ENCODE results near the gene ACBD3.

Gene ACBD3

DNA sequence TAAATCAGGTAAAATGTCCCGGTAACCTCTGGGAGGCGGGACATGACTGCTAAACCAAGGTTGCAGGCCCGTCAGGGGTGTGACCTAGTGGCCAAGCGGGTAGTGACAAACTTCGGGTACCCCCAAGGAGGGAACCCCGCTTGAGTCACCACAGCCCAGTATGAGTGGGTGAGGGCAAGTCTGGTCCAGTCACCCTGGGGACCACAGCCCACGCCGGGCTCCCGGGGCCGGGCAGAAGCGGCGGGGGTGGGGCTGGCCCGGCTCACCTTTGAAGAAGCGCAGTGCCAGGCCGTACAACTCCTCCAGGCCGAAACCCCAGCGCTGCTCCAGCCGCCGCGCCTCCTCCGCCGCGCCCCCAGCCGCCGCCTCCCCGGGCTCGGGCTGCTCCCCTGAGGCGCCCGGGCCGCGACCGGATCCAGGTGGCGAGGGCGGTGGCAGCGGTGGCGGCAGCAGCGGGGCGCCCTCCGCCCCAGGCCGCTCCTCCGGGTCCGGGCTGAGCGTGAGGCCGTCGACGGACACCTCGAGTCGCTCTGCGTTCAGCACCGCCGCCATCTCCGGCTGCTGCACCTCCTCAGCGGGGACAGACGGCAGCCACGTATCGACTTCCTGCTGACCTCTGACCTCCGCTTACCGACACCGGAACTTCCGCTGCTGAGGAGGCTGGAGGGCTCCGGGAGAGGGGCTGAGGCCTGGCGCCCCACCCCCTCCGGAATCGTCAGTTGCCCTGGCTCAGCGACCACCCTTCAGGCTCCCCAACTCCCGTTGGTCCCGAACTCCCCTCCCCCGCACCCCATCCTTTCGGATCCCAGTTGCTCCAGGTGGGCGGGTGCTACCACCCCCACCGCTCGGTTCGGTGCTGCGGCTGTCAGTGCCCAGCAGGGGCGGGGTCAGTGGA lies at the start of gene ACBD3:
TSS of gene ACBD3 (minus strand) at position 618 of the 895 bp plus-strand sequence. CDS start at position 552, 66 bp downstream.
- TF ChIP-seq CTCF (IDR thresholded peaks at IDR 0.05; ENCODE audit: borderline replicate concordance, extremely low read depth, low read length, poor library complexity, severe bottlenecking) (no peak), EZH2 (IDR thresholded peaks at IDR 0.05; ENCODE audit: borderline replicate concordance, low read depth, low read length, severe bottlenecking) (no peak)
- H2AFZ ChIP-seq (ENCODE audit: low read depth, low read length) = peak within 1 kb of the TSS; percentile 91
- H3K9me3 ChIP-seq (ENCODE audit: insufficient read depth, low read length, severe bottlenecking) = no peaks in the 10 kb centered on the region
- peaks cover 3% of the 10 kb centered on the region; the same call in 1 of the 2 replicates for H4K20me1 ChIP-seq (ENCODE audit: insufficient read depth, low read length)
- no peaks in the 10 kb centered on the region for H3K27me3 ChIP-seq (ENCODE audit: insufficient read depth, low read length, poor library complexity)
- H3K36me3 ChIP-seq (ENCODE audit: insufficient read depth, low read length) = peaks cover 1% of the 10 kb centered on the region
- peaks cover 59% of the 10 kb centered on the region for H3K79me2 ChIP-seq (ENCODE audit: insufficient read depth, low read length)
- H3K4me2 ChIP-seq (ENCODE audit: insufficient read depth, low read length) = peak within 1 kb of the TSS; percentile 82
- H3K27ac ChIP-seq (ENCODE audit: low read length) = peak within 1 kb of the TSS; percentile 86
- ATAC-seq (ENCODE audit: insufficient read depth, low read depth) = peak; percentile 98
- H3K4me3 ChIP-seq (ENCODE audit: low read depth in 1 of 2, low read length in 2 of 2) = peak within 1 kb of the TSS; percentile 57 to 99
- H3K9ac ChIP-seq (ENCODE audit: low read depth, low read length) = peak within 1 kb of the TSS; percentile 92
- peak; percentile 90 for DNase-seq
- peaks cover 41% of the 10 kb centered on the region for H3K4me1 ChIP-seq (ENCODE audit: insufficient read depth, low read length)

DNA sequence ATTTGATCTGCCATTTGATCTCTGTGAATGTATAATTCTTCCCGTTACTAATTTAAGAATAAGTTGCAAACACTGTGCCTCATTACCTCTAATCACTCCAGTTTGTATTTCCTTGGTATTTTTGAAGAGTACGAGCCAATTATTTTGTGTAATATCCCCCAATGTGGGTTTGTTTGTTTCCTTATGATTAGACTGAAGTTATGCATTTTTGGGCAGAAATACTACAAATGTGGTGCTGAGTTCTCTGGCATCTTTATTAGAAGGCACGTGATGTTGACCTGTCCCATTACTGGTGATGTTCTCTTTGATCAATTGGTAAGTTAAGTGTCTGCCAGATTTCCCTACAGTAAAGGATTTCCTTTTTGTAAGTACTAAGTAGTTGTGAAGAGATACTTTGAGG lies 47.3 kb upstream of the ACBD3 start:
- TF ChIP-seq CTCF (IDR thresholded peaks at IDR 0.05; ENCODE audit: borderline replicate concordance, extremely low read depth, low read length, poor library complexity, severe bottlenecking) (no peak), EZH2 (IDR thresholded peaks at IDR 0.05; ENCODE audit: borderline replicate concordance, low read depth, low read length, severe bottlenecking) (no peak)
- no peak overlapping the region for H3K9ac ChIP-seq (ENCODE audit: low read depth, low read length)
- no peak overlapping the region for H3K4me3 ChIP-seq (ENCODE audit: low read depth in 1 of 2, low read length in 2 of 2)
- H3K4me1 ChIP-seq (ENCODE audit: insufficient read depth, low read length) = no peaks in the 10 kb centered on the region
- H3K9me3 ChIP-seq (ENCODE audit: insufficient read depth, low read length, severe bottlenecking) = no peaks in the 10 kb centered on the region
- H2AFZ ChIP-seq (ENCODE audit: low read depth, low read length) = no peak overlapping the region
- no peaks in the 10 kb centered on the region for H3K27me3 ChIP-seq (ENCODE audit: insufficient read depth, low read length, poor library complexity)
- no peak for DNase-seq
- no peaks in the 10 kb centered on the region for H3K79me2 ChIP-seq (ENCODE audit: insufficient read depth, low read length)
- no peaks in the 10 kb centered on the region for H4K20me1 ChIP-seq (ENCODE audit: insufficient read depth, low read length)
- H3K36me3 ChIP-seq (ENCODE audit: insufficient read depth, low read length) = peaks cover 72% of the 10 kb centered on the region
- no peak overlapping the region for H3K27ac ChIP-seq (ENCODE audit: low read length)
- no peak overlapping the region for H3K4me2 ChIP-seq (ENCODE audit: insufficient read depth, low read length)
- ATAC-seq (ENCODE audit: insufficient read depth, low read depth) = no peak

GRCh38 chr1:226233293-226233692 lies 46.8 kb upstream of the ACBD3 start:
- H3K27ac ChIP-seq (ENCODE audit: low read length) = no peak overlapping the region
- no peaks in the 10 kb centered on the region for H3K79me2 ChIP-seq (ENCODE audit: insufficient read depth, low read length)
- no peak overlapping the region for H2AFZ ChIP-seq (ENCODE audit: low read depth, low read length)
- H3K27me3 ChIP-seq (ENCODE audit: insufficient read depth, low read length, poor library complexity) = no peaks in the 10 kb centered on the region
- no peak overlapping the region for H3K4me3 ChIP-seq (ENCODE audit: low read depth in 1 of 2, low read length in 2 of 2)
- peaks cover 71% of the 10 kb centered on the region for H3K36me3 ChIP-seq (ENCODE audit: insufficient read depth, low read length)
- ATAC-seq (ENCODE audit: insufficient read depth, low read depth) = no peak
- no peak overlapping the region for H3K4me2 ChIP-seq (ENCODE audit: insufficient read depth, low read length)
- no peak overlapping the region for H3K9ac ChIP-seq (ENCODE audit: low read depth, low read length)
- TF ChIP-seq EZH2 (IDR thresholded peaks at IDR 0.05; ENCODE audit: borderline replicate concordance, low read depth, low read length, severe bottlenecking) (no peak), CTCF (IDR thresholded peaks at IDR 0.05; ENCODE audit: borderline replicate concordance, extremely low read depth, low read length, poor library complexity, severe bottlenecking) (no peak)
- no peaks in the 10 kb centered on the region for H3K9me3 ChIP-seq (ENCODE audit: insufficient read depth, low read length, severe bottlenecking)
- no peaks in the 10 kb centered on the region for H3K4me1 ChIP-seq (ENCODE audit: insufficient read depth, low read length)
- no peaks in the 10 kb centered on the region for H4K20me1 ChIP-seq (ENCODE audit: insufficient read depth, low read length)
- DNase-seq = no peak
